WI38 (cell line): Measurements from ENCODE around the gene TAS2R40.

Source experiments
- H3K4me3 ChIP-seq: 2 replicates; pipeline ENCODE4 v1.5.1; 2011; ENCODE audit warnings: low read depth, mild to moderate bottlenecking, control low read depth, low read length
- TF ChIP-seq, protein P1 (sequence below): IDR thresholded peaks from 2 replicates; pipeline ENCODE4 v1.5.1; 2012; ENCODE audit warnings: low read depth, mild to moderate bottlenecking, control low read depth, low read length

TAS2R40 gene

DNA sequence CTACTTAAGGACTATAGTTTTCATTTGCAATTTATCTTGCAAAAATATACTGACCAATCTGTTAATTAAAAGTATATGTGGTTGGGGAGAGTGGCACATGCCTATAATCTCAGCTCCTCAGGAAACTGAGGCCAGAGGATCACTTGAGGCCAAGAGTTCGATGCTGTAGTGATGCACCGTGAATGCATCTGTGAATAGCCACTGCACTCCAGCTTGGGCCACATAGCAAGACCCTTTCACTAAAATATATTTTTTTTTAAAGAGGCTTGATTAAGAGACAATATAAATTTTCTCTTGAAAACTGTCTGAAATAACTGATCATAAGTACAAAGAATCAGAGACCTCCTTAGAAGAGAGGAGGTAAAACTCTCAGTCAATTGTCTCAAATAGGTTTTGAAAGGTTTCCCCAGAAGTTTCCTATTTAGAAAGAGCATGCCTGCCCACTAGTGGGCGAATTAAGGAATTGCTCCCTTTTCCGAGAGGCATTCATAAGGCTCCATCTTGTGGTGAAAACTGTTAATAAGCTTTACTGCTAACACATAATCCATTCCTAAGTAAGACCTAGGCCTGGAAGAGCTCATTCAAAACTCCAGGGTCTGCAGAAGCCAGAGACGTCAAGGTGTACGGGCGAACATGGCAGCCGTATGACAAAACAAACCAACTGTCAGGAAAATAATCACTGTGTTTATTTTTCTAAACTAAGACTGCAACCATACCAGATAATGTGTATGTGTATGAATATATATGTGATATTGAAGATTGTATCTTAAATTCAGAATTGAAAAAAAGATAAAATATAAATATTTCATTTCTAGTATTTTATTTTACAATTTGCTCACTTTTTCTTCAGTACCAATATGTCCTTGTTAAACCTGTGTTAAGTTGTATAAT lies 6.8 kb upstream of the TAS2R40 start:
- TF ChIP-seq, protein P1, sequence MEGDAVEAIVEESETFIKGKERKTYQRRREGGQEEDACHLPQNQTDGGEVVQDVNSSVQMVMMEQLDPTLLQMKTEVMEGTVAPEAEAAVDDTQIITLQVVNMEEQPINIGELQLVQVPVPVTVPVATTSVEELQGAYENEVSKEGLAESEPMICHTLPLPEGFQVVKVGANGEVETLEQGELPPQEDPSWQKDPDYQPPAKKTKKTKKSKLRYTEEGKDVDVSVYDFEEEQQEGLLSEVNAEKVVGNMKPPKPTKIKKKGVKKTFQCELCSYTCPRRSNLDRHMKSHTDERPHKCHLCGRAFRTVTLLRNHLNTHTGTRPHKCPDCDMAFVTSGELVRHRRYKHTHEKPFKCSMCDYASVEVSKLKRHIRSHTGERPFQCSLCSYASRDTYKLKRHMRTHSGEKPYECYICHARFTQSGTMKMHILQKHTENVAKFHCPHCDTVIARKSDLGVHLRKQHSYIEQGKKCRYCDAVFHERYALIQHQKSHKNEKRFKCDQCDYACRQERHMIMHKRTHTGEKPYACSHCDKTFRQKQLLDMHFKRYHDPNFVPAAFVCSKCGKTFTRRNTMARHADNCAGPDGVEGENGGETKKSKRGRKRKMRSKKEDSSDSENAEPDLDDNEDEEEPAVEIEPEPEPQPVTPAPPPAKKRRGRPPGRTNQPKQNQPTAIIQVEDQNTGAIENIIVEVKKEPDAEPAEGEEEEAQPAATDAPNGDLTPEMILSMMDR: peak; percentile 99
- no peak overlapping the region for H3K4me3 ChIP-seq

DNA sequence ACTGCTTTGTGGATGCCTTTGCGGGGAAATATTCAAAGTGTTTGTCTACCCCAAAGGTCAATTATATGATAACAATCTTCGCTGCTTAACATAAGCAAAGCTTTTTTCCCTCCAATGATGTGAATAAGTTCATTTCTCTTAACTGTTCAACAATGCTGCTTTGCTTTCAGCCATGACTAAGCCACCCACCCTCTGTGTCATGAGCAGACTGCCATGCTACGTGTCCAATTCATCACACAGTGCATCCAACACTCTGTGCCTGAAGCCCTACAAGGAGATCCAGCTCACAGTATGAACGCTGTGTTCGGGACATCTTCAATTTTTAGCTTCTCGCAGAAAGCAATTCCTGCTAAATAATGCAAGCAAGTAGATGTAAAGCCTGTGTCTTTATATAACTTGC lies 5.7 kb upstream of the TAS2R40 start:
- no peak overlapping the region for H3K4me3 ChIP-seq
- TF ChIP-seq, protein P1: no peak

DNA sequence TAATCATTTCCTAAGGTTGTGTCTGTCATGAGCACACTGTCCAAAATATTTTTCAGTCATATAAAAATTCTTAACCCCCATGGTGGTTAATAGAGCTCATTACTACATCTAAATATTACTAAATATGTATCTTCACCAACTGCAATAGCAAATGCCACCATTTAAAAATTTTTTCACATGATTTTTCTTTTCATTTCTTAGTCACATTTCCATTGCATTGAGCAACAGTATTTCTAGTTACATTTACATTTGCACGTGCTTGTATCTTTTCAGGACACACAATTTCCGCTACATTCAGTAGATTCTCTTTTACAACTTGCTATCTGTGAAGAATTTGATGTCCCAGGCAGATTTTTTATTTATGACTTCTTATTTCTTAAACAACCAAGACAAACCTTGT lies 5.2 kb upstream of the TAS2R40 start:
- TF ChIP-seq, protein P1: no peak

DNA sequence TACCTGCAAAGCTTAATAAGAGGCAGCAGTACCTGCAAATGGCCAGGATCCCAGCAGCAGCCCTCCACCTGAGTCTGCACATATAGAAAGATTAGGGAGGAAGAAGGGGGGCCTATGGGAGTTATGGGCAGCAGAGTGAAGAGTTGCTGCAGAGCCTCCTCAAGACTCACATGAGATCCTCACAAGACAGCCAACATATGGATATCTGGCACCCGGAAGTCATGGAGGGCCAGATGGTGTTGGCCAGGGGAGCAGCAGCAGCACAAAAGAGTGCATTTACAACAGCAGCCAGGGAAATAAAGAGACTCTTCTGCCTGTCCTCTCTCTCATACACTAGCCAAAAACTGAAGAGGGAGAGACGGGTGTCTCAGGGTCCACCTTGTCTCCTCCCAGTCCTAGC lies 4.0 kb upstream of the TAS2R40 start:
- no peak overlapping the region for H3K4me3 ChIP-seq
- TF ChIP-seq, protein P1: no peak

More for the DNA sequence above, 5.2 kb upstream of the TAS2R40 start:
- H3K4me3 ChIP-seq: no peak overlapping the region

DNA sequence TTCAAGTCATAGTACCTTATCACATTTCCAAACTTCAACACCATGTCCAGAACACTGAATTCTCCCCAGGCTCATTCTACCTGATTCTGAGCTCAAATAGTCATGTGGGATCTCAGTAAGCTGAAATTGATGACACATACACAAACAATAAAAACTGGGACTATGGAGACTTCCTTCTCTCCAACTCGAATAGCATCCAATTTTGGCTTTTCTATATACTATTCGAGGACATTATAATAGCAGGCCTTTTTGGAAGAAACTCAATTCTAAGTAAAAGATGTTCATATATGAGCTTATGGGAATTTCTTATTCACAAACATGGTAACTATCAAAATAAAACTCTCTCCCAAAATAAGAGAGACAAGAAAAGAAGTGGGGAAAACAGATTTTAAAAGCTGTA lies 551 bp upstream of the TAS2R40 start:
- TF ChIP-seq, protein P1: no peak
- no peak overlapping the region for H3K4me3 ChIP-seq

DNA sequence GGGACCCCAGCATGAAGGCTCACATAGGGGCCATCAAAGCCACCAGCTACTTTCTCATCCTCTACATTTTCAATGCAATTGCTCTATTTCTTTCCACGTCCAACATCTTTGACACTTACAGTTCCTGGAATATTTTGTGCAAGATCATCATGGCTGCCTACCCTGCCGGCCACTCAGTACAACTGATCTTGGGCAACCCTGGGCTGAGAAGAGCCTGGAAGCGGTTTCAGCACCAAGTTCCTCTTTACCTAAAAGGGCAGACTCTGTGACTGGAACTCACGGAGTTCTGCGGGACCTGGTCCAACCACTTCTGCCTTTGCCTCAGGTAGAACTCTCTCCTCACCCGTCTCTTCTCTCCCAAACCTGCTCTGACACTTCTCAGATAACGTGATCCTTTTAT lies 945 bp downstream of the TAS2R40 start:
- H3K4me3 ChIP-seq: no peak overlapping the region
- TF ChIP-seq, protein P1: no peak

DNA sequence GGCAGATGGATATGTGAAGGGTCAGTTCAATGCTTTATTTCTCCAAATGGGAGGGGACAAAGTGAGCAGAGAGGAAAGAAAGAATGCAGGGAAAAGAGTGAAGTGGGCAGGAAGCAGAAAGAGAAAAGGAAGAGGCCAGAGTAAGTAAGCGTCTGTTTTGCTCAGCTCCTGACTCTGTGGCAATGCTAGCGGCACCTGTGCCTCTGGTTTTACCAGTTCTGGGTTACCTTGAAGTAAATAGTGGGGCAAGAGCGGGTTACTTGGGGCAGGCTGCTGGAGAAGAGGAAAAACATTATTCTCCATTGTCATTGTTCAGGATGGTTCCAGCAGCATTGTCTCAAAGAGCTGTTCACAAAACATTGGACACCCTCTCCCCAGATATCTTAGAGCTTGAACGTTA lies 1.9 kb downstream of the TAS2R40 start:
- no peak overlapping the region for H3K4me3 ChIP-seq
- TF ChIP-seq, protein P1: no peak
